OCI-LY3 (cell line): ENCODE measurements around the gene LHFPL6.

ENCODE experiments used
- EZH2phosphoT487 ChIP-seq: fragments of 200-600 bp; shearing (Covaris generic); IDR thresholded peaks from 2 replicates; pipeline ENCODE4 v1.6.1; 2018; ENCODE audit warnings: antibody characterized with exemption, mixed run types, low read depth
- TF ChIP-seq, protein P1 (sequence below): fragments of 200-600, 300-600 bp; sonication (generic); IDR thresholded peaks from 2 replicates; pipeline ENCODE4 v1.5.1; 2014; ENCODE audit warnings: antibody characterized with exemption, low read length, low read depth

DNA sequence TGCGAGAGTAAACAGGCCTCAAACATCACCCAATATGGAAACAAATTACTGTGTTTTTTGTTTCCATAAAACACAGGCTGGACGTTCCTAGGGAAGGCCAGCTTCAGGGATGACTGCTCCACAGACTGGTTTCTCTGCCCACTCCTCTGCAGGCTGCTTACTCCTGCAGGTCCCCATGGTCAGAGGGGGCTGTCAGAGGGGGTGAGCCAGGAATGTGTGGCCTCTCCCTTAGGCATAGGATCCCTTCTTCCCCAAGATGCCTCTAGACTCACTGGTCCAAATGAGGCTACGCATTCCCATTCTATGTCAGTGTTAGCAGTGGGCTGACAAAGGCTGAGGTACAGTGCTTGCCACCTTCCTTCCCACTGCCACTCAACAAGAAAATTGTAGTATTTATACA is 229.8 kb downstream of the LHFPL6 start:
- TF ChIP-seq, protein P1, sequence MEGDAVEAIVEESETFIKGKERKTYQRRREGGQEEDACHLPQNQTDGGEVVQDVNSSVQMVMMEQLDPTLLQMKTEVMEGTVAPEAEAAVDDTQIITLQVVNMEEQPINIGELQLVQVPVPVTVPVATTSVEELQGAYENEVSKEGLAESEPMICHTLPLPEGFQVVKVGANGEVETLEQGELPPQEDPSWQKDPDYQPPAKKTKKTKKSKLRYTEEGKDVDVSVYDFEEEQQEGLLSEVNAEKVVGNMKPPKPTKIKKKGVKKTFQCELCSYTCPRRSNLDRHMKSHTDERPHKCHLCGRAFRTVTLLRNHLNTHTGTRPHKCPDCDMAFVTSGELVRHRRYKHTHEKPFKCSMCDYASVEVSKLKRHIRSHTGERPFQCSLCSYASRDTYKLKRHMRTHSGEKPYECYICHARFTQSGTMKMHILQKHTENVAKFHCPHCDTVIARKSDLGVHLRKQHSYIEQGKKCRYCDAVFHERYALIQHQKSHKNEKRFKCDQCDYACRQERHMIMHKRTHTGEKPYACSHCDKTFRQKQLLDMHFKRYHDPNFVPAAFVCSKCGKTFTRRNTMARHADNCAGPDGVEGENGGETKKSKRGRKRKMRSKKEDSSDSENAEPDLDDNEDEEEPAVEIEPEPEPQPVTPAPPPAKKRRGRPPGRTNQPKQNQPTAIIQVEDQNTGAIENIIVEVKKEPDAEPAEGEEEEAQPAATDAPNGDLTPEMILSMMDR = no peak
- no peak for TF ChIP-seq EZH2phosphoT487
